Measurements from ENCODE around the gene ELOF1. TPM values are rescaled to one million over a fixed set of nuclear protein-coding genes. Genes with fewer than 3 reads are reported as not detected.
A peak's percentile ranks its signal among the peaks of the same experiment; 100 is the strongest.

The ELOF1 gene
- total RNA-seq, 4 donors from 2014 or later = 14.7 to 45.7 (median 37.2) TPM

- in situ Hi-C loops (cut with MboI; ENCODE audit: low pct_ligation_motif_present in 1 of 4, low pct_unique_long_range_greater_than_20kb in 1 of 4, low sequenced_read_pairs in 3 of 4) = no loop called here
- intact Hi-C loops (cut with DNase I; ENCODE audit: low total_unique reads) = no loop called here
- 88 to 93% methylated on average over 2 to 6 of the region's 6 CpGs for whole genome bisulfite sequencing, 2 donors (ENCODE audit: low coverage in 1 of 2)
- TF ChIP-seq POLR2A (IDR thresholded peaks at IDR 0.05) (no peak), CTCF (IDR thresholded peaks at IDR 0.05) (no peak), EP300 (IDR thresholded peaks at IDR 0.05; ENCODE audit: low read depth) (no peak), POLR2AphosphoS5 (IDR thresholded peaks at IDR 0.05) (no peak)
- Histone ChIP-seq H3K27ac (no peak overlapping the region), H3K27me3 (no peaks in the 10 kb centered on the region), H3K4me1 (peaks cover 0 to 15% (median 10%) of the 10 kb centered on the region in 4 donors), H3K9me3 (no peaks in the 10 kb centered on the region), H3K36me3 (peaks cover 0 to 6% (median under 1%) of the 10 kb centered on the region in 4 donors), H3K4me3 (no peak overlapping the region)
- DNase-seq = no peak
Measured at GRCh38 chr19:11506967-11507366, 52.1 kb downstream of the ELOF1 start.

GRCh38 chr19:11506101-11506555 is 52.9 kb downstream of the ELOF1 start:
- TF ChIP-seq EP300 (IDR thresholded peaks at IDR 0.05; ENCODE audit: low read depth) (no peak), POLR2A (IDR thresholded peaks at IDR 0.05) (no peak), POLR2AphosphoS5 (IDR thresholded peaks at IDR 0.05) (no peak), CTCF (IDR thresholded peaks at IDR 0.05) (no peak)
- Histone ChIP-seq H3K27ac (peak overlapping the region; percentile 96 to 99 (median 98)), H3K27me3 (no peaks in the 10 kb centered on the region), H3K4me1 (peaks cover 0 to 15% (median 10%) of the 10 kb centered on the region in 4 donors), H3K9me3 (no peaks in the 10 kb centered on the region), H3K36me3 (peaks cover 0 to 2% (median 0%) of the 10 kb centered on the region in 4 donors), H3K4me3 (peak overlapping the region; percentile 12 to 98 (median 96))
- in situ Hi-C loops (cut with MboI; ENCODE audit: low pct_ligation_motif_present in 1 of 4, low pct_unique_long_range_greater_than_20kb in 1 of 4, low sequenced_read_pairs in 3 of 4) (no loop called here), intact Hi-C loops (cut with DNase I; ENCODE audit: low total_unique reads) (no loop called here)
- DNase-seq = no peak
- WGBS, 2 donors (ENCODE audit: low coverage in 1 of 2) = 39% methylated on average over 17 of the region's 20 CpGs; no CpG with 5 or more reads in 1 of the 2 donors

GRCh38 chr19:11505504-11506100 is 53.4 kb downstream of the ELOF1 start, which contains the start of gene ZNF653:
ZNF653 (minus strand) TSS chr19:11505839; CDS start chr19:11505786, 53 bp downstream.
- in situ Hi-C loops (cut with MboI; ENCODE audit: low pct_ligation_motif_present in 1 of 4, low pct_unique_long_range_greater_than_20kb in 1 of 4, low sequenced_read_pairs in 3 of 4) = no loop called here
- peaks cover 0 to 15% (median 10%) of the 10 kb centered on the region in 4 donors for H3K4me1 ChIP-seq
- 0% methylated on average over 55 of the region's 65 CpGs; no CpG with 5 or more reads in 1 of the 2 donors for WGBS, 2 donors (ENCODE audit: low coverage in 1 of 2)

GRCh38 chr19:11505032-11505503 is 54.0 kb downstream of the ELOF1 start:
- WGBS, 2 donors (ENCODE audit: low coverage in 1 of 2) = 0% methylated on average over 14 of the region's 33 CpGs; no CpG with 5 or more reads in 1 of the 2 donors
- Histone ChIP-seq H3K27ac (peak overlapping the region; percentile 96 to 99 (median 98)), H3K4me3 (peak overlapping the region; percentile 57 to 98 (median 96)), H3K4me1 (peaks cover 0 to 15% (median 10%) of the 10 kb centered on the region in 4 donors), H3K36me3 (no peaks in the 10 kb centered on the region), H3K27me3 (no peaks in the 10 kb centered on the region), H3K9me3 (no peaks in the 10 kb centered on the region)
- intact Hi-C loops (cut with DNase I; ENCODE audit: low total_unique reads) = no loop called here
- TF ChIP-seq POLR2A (IDR thresholded peaks at IDR 0.05) (no peak), EP300 (IDR thresholded peaks at IDR 0.05; ENCODE audit: low read depth) (no peak), CTCF (IDR thresholded peaks at IDR 0.05) (no peak), POLR2AphosphoS5 (IDR thresholded peaks at IDR 0.05) (peak in 2 of 3 donors; percentile 27 to 34)
- in situ Hi-C loops (cut with MboI; ENCODE audit: low pct_ligation_motif_present in 1 of 4, low pct_unique_long_range_greater_than_20kb in 1 of 4, low sequenced_read_pairs in 3 of 4) = no loop called here
- peak; percentile 99 for DNase-seq

More at GRCh38 chr19:11505504-11506100, 53.4 kb downstream of the ELOF1 start, which contains the start of gene ZNF653:
- peak; percentile 95 for DNase-seq
- peak within 1 kb of the TSS; percentile 96 to 99 (median 98) for H3K27ac ChIP-seq
- no peaks in the 10 kb centered on the region for H3K36me3 ChIP-seq
- intact Hi-C loops (cut with DNase I; ENCODE audit: low total_unique reads) = no loop called here
- H3K9me3 ChIP-seq = no peaks in the 10 kb centered on the region
- H3K4me3 ChIP-seq = peak within 1 kb of the TSS; percentile 57 to 98 (median 96)
- TF ChIP-seq POLR2A (IDR thresholded peaks at IDR 0.05) (peak; percentile 41), EP300 (IDR thresholded peaks at IDR 0.05; ENCODE audit: low read depth) (no peak), POLR2AphosphoS5 (IDR thresholded peaks at IDR 0.05) (peak; percentile 34 to 40 (median 36))
- H3K27me3 ChIP-seq = no peaks in the 10 kb centered on the region

Data from transverse colon (tissue), 4 donors.